Ecto neural progenitor cell (in vitro differentiated cells): ENCODE measurements around the gene MYO15B.
A peak's percentile ranks its signal among the peaks of the same experiment; 100 is the strongest.
"Not testable (repeated sequence)": the region's sequence is repeated elsewhere in the genome, so short reads cannot be mapped to it uniquely, and the experiment has no call there.

Source experiments
- DNase-seq: peaks from one replicate; pipeline ENCODE4 v3.0.0-alpha.2; 2018; ENCODE audit warnings: low spot score

Gene MYO15B

GRCh38 chr17:75575728-75576127, 11.9 kb upstream of the MYO15B start:
- DNase-seq = no peak

GRCh38 chr17:75576661-75577060, 10.9 kb upstream of the MYO15B start:
- no peak for DNase-seq

DNA sequence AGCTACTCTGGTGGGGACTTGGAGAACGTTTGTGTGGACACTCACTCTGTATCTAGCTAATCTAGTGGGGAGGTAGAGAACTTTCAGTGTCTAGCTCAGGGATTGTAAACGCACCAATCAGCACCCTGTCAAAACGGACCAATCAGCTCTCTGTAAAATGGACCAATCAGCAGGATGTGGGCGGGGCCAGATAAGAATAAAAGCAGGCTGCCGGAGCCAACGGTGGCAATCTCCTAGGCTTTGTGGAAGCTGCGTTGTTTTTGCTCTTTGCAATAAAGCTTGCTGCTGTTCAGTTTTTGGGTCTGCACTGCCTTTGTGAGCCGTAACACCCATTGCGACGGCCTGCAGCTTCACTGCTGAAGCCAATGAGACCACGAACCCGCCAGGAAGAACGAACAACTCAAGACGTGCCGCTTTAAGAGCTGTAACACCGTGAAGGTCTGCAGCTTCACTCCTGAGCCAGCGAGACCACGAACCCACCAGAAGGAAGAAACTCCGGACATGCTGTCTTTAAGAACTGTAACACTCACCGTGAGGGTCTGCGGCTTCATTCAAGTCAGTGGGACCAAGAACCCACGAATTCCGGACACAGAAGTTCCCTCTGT, 6.4 kb upstream of the MYO15B start:
- not testable (repeated sequence) for DNase-seq

DNA sequence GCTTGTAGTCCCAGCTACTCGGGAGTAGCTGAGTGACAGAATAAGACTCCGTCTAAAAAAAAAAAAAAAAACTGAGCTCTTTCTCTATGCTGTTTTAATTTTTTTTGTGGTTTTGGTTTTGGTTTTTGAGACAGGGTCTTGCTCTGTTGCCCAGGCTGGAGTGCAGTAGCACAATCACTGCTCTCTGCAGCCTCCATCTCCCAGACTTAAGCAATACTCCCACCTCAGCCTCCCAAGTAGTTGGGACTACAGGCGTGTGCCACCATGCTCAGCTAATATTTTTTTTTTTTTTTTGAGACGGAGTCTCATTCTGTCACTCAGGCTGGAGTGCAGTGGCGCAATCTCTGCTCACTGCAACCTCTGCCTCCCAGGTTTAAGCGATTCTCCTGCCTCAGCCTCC, 4.4 kb upstream of the MYO15B start:
- DNase-seq = not testable (repeated sequence)

- no peak for DNase-seq
These were observed 2.8 kb upstream of the MYO15B start for GRCh38 chr17:75584849-75585175.

DNA sequence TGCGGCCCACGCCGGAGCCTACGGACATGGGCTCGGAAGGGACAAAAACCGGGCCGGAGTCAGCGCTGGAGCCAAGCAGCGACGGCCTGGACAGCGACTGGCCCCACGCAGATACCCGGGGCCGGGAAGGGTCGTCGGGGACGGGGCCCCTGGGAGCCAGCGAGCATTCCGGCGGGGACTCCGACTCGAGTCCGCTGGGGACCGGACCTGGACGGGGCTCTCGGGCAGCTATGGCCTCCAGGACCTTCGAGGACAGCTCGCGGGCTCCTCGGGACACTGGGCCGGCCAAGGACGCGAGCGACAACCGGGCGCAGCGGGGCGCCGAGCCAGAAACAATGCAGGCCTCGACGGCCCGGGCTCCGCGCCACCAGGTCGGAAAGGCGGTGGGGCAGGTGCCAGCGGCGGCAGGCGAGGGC, 1.0 kb downstream of the MYO15B start:
- DNase-seq = no peak

GRCh38 chr17:75589012-75589918, 1.7 kb downstream of the MYO15B start:
- peak; percentile 100 for DNase-seq

- DNase-seq = no peak
These were observed 2.3 kb downstream of the MYO15B start for GRCh38 chr17:75589919-75590303.

DNA sequence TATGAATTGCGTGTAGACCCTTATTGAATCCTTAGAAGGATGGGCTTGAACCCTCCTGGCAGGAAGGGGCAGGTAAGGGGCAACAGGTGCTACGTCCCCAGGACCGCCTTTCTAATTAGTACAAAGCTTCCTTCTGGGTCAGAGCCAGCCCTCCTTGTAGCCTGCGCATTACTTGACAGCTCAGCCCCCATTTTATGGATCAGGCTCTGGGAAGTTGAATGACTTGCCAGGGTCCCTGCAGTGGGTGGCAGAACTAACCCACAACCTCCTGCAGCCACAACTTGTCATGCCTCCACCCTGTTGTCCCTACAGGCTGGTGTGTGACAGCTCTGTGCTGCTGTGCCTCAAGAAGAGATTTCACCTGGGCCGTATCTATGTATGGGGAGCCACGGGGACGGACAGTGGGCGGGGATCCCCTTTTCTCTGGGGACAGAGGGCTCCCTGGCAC, 2.7 kb downstream of the MYO15B start:
- DNase-seq = no peak

- DNase-seq = no peak
These were observed 3.5 kb downstream of the MYO15B start for GRCh38 chr17:75590849-75591721.

DNA sequence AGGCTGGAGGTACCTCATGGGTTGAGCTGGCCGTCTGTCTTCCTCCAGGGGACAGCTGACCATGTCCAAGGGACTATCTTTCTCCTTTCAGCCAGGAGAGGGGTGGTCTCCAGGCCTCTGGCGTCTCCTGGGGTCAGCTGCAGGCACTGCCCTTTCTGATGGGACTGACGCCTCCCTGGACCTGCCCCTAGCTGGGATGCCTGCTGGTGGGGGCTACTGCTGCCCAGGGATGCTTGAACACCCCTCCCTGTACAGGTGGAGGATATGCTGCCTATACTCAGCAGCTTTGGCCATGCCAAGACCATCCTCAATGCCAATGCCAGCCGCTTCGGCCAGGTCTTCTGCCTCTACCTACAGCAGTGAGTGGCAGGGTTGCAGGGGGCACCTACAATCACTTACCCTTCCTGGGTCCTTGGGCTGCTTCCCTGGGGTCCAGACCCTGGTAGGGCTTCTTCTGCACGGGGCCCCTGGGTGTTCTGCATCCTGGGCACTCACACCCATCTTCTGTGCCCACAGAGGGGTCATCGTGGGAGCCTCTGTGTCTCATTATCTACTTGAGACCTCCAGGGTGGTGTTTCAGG, 4.2 kb downstream of the MYO15B start:
- no peak for DNase-seq

GRCh38 chr17:75592348-75593020, 4.9 kb downstream of the MYO15B start:
- no peak for DNase-seq

- DNase-seq = not testable (repeated sequence)
These were observed 5.8 kb downstream of the MYO15B start for GRCh38 chr17:75593430-75593829.

GRCh38 chr17:75594499-75595283, 7.1 kb downstream of the MYO15B start:
- peak; percentile 51 for DNase-seq

GRCh38 chr17:75595284-75595919, 7.8 kb downstream of the MYO15B start:
- peak; percentile 50 for DNase-seq

DNA sequence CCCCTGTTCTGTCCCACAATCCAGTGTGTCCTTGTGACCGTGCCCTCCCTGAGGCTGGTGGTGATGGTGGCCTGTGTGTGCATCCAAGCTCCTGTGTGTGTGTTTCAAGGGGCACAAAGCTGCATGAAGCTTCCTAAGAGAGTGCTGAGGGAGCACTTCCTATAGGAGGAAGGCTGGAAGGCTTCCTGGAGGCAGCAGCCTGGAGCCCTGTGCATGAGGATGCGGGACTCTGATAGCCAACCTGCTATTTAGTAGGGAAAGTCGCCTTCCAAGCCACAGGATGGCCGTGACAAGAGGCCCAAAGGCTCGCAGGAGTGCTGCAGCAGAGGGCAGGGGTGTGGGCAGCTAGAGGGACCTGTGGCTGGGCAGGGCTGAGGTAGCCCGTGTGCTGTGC, 8.3 kb downstream of the MYO15B start:
- DNase-seq = no peak

- DNase-seq = no peak
These were observed 8.9 kb downstream of the MYO15B start for GRCh38 chr17:75596320-75597087.

GRCh38 chr17:75601057-75601987, 13.7 kb downstream of the MYO15B start:
- peak; percentile 90 for DNase-seq
